HCT116 (cell line): ENCODE results near the gene IDH3G. TPM values are rescaled to one million over a fixed set of nuclear protein-coding genes. Genes with fewer than 3 reads are reported as not detected.

Experiments used
- ATAC-seq: fragments of 200-7000 bp; cut with Tn5 transposase; 2 replicates; pipeline ENCODE4 v1.9.1; 2020; ENCODE audit warnings: mild to moderate bottlenecking, moderate library complexity
- BruUV-seq: library from RNA; stranded (reverse); fragments of 400-500 nt; replicated peaks from 2 replicates; lab custom pipeline; 2021; lab: Mats Ljungman, UMichigan
- CTCF ChIA-PET: fragments of 300-600 bp; sonication (Branson Sonifier 250); formaldehyde crosslinking; loops from one replicate; lab custom pipeline; 2021; ENCODE audit warnings: antibody characterized with exemption; lab: Charles Lee
- POLR2A ChIA-PET: fragments of 300-600, 350-600 bp; sonication (Branson Sonifier 250); formaldehyde crosslinking; loops from one replicate; lab custom pipeline; 2021; ENCODE audit warnings: antibody characterized with exemption; lab: Charles Lee
- RAD21 ChIA-PET, 2 experiments: fragments of 300-600 bp; sonication (Branson Sonifier 250); formaldehyde crosslinking; loops; one replicate each; lab custom pipeline; 2023; ENCODE audit warnings: low total read pairs in 2 of 2; ENCODE audit not compliant: uncharacterized antibody in 2 of 2, unreplicated experiment in 2 of 2, low non-redundant PET in 1 of 2; lab: Charles Lee
- DNase-seq: peaks from one replicate; pipeline ENCODE4 v3.0.0-alpha.2; 2010; ENCODE audit warnings: low read depth, low spot score
- H2AFZ ChIP-seq: fragments of 200-600 bp; shearing (Covaris generic), sonication (generic); 2 replicates; pipeline ENCODE4 v1.6.1; 2017; ENCODE audit warnings: low read depth, mixed run types, mixed read lengths, antibody characterized with exemption, low read length; ENCODE audit not compliant: poor library complexity, severe bottlenecking
- H3K27ac ChIP-seq: 2 replicates; pipeline ENCODE4 v1.5.1; 2012; ENCODE audit warnings: low read depth, low read length
- H3K27me3 ChIP-seq: fragments of 200-600 bp; sonication (generic); 2 replicates; pipeline ENCODE4 v1.6.1; 2016; ENCODE audit warnings: mixed run types, low read length, mixed read lengths; ENCODE audit not compliant: insufficient read depth
- H3K36me3 ChIP-seq, 2 experiments: fragments of 200-500 bp in 1 of 2; fragments of 200-600 bp in 1 of 2; sonication (Bioruptor generic) in 1 of 2; sonication (generic) in 1 of 2; 2 replicates each; pipeline versions ENCODE4 v1.5.1 to v1.6.1; 2014 to 2016; ENCODE audit warnings: low read length in 2 of 2, inconsistent platforms in 1 of 2, mixed read lengths in 1 of 2, mixed run types in 1 of 2; ENCODE audit not compliant: insufficient read depth in 2 of 2, control insufficient read depth in 1 of 2
- H3K4me1 ChIP-seq, 2 experiments: fragments of 200-600 bp in 1 of 2; sonication (generic) in 1 of 2; 2 replicates each; pipeline versions ENCODE4 v1.5.1 to v1.6.1; 2012 to 2017; ENCODE audit warnings: low read length in 2 of 2, inconsistent platforms in 1 of 2, mild to moderate bottlenecking in 1 of 2, mixed read lengths in 1 of 2, mixed run types in 1 of 2, moderate library complexity in 1 of 2; ENCODE audit not compliant: insufficient read depth in 2 of 2, control insufficient read depth in 1 of 2
- H3K4me2 ChIP-seq: fragments of 200-600 bp; sonication (generic); 2 replicates; pipeline ENCODE4 v1.6.1; 2017; ENCODE audit warnings: mixed run types, low read length, mixed read lengths
- H3K4me3 ChIP-seq, 2 experiments: fragments of 200-600 bp in 1 of 2; sonication (generic) in 1 of 2; replicated peaks in 1 of 2; 2 replicates each; pipeline ENCODE4 v1.5.1; 2011 to 2016; ENCODE audit warnings: low read length in 2 of 2, control low read depth in 1 of 2, low read depth in 1 of 2, mild to moderate bottlenecking in 1 of 2, mixed read lengths in 1 of 2, mixed run types in 1 of 2
- H3K79me2 ChIP-seq: fragments of 200-600 bp; sonication (generic); 2 replicates; pipeline ENCODE4 v1.6.1; 2017; ENCODE audit warnings: mild to moderate bottlenecking, mixed run types, low read length, moderate library complexity, mixed read lengths; ENCODE audit not compliant: insufficient read depth
- H3K9ac ChIP-seq: fragments of 200-600 bp; sonication (generic); 2 replicates; pipeline ENCODE4 v1.6.1; 2016; ENCODE audit warnings: low read length, mixed read lengths
- H3K9me2 ChIP-seq: fragments of 200-600 bp; sonication (generic), shearing (Covaris generic); 2 replicates; pipeline ENCODE4 v1.6.1; 2017; ENCODE audit warnings: mixed run types, mild to moderate bottlenecking, moderate library complexity; ENCODE audit not compliant: insufficient read depth
- H3K9me3 ChIP-seq, 2 experiments: fragments of 200-500 bp in 1 of 2; fragments of 200-600 bp in 1 of 2; sonication (Bioruptor generic) in 1 of 2; sonication (generic) in 1 of 2; 2 replicates each; pipeline ENCODE4 v1.6.1; 2014 to 2017; ENCODE audit warnings: low read length in 2 of 2, mixed read lengths in 2 of 2, inconsistent platforms in 1 of 2, low read depth in 1 of 2, mild to moderate bottlenecking in 1 of 2, mixed run types in 1 of 2, moderate library complexity in 1 of 2; ENCODE audit not compliant: control insufficient read depth in 1 of 2, insufficient read depth in 1 of 2
- H4K20me1 ChIP-seq: fragments of 200-600 bp; sonication (generic), shearing (Covaris generic); 2 replicates; pipeline ENCODE4 v1.6.1; 2017; ENCODE audit warnings: mixed run types, mild to moderate bottlenecking, moderate library complexity; ENCODE audit not compliant: insufficient read depth
- CEBPB ChIP-seq: IDR thresholded peaks from 2 replicates; pipeline ENCODE4 v1.6.1; 2012; ENCODE audit warnings: low read depth
- ELF1 ChIP-seq: IDR thresholded peaks from 2 replicates; pipeline ENCODE4 v1.6.1; 2012; ENCODE audit warnings: low read depth, borderline replicate concordance
- EZH2 ChIP-seq: fragments of 200-600 bp; sonication (generic); IDR thresholded peaks from 2 replicates; pipeline ENCODE4 v1.6.1; 2017; ENCODE audit warnings: antibody characterized with exemption, mixed run types
- FOSL1 ChIP-seq: IDR thresholded peaks from 2 replicates; pipeline ENCODE4 v1.6.1; 2012; ENCODE audit warnings: low read depth
- JUND ChIP-seq: IDR thresholded peaks from 2 replicates; pipeline ENCODE4 v1.6.1; 2012
- SRF ChIP-seq: IDR thresholded peaks from 2 replicates; pipeline ENCODE4 v1.6.1; 2012; ENCODE audit warnings: low read depth
- YY1 ChIP-seq: IDR thresholded peaks from 2 replicates; pipeline ENCODE4 v1.6.1; 2011; ENCODE audit warnings: low read length, low read depth, moderate library complexity, mild to moderate bottlenecking; ENCODE audit not compliant: insufficient replicate concordance; ENCODE audit errors: extremely low read depth
- ZFX ChIP-seq: fragments of 450-650 bp; IDR thresholded peaks from 2 replicates; pipeline ENCODE4 v1.6.1; 2017
- ZNF274 ChIP-seq: fragments of 200-500 bp; sonication (Bioruptor generic); IDR thresholded peaks from 2 replicates; pipeline ENCODE4 v1.6.1; 2014; ENCODE audit warnings: mild to moderate bottlenecking, low read depth, low read length, inconsistent platforms
- intact Hi-C: fragments of 100-400 bp; cut with micrococcal nuclease; formaldehyde crosslinking; loops from 2 replicates; pipeline ENCODE4 v1.10.0; 2022
- total RNA-seq: library from RNA; stranded (reverse); gene quantifications from one replicate; pipeline ENCODE4 v1.2.1, GENCODE V29; 2021; ENCODE audit not compliant: unreplicated experiment
- TF ChIP-seq, protein P1 (sequence below), 3 experiments: fragments of 200-600 bp in 1 of 3; sonication (generic) in 1 of 3; IDR thresholded peaks in 2 of 3; conservative IDR thresholded peaks in 1 of 3; 2 replicates each; pipeline ENCODE4 v1.5.1; 2012 to 2017; ENCODE audit warnings: low read depth in 2 of 3, low read length in 2 of 3, antibody characterized with exemption in 1 of 3, borderline replicate concordance in 1 of 3, control low read depth in 1 of 3, mild to moderate bottlenecking in 1 of 3, mixed read lengths in 1 of 3, mixed run types in 1 of 3, moderate library complexity in 1 of 3; ENCODE audit not compliant: insufficient read depth in 1 of 3

The IDH3G gene
- total RNA-seq, 1 experiment from 2014 or later: 49.7 TPM

- TF ChIP-seq, protein P1, sequence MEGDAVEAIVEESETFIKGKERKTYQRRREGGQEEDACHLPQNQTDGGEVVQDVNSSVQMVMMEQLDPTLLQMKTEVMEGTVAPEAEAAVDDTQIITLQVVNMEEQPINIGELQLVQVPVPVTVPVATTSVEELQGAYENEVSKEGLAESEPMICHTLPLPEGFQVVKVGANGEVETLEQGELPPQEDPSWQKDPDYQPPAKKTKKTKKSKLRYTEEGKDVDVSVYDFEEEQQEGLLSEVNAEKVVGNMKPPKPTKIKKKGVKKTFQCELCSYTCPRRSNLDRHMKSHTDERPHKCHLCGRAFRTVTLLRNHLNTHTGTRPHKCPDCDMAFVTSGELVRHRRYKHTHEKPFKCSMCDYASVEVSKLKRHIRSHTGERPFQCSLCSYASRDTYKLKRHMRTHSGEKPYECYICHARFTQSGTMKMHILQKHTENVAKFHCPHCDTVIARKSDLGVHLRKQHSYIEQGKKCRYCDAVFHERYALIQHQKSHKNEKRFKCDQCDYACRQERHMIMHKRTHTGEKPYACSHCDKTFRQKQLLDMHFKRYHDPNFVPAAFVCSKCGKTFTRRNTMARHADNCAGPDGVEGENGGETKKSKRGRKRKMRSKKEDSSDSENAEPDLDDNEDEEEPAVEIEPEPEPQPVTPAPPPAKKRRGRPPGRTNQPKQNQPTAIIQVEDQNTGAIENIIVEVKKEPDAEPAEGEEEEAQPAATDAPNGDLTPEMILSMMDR (IDR thresholded peaks at IDR 0.05 in 2 of 3, conservative IDR thresholded peaks at IDR 0.05 in 1 of 3; ENCODE audit: borderline replicate concordance in 1 of 3, insufficient read depth in 1 of 3, low read depth in 2 of 3, low read length in 2 of 3): peak in 1 of 3 experiments; percentile 15; a peak in 1 of 6 replicates
- no peak for TF ChIP-seq CEBPB
- no peaks in the 10 kb centered on the region for H3K9me3 ChIP-seq
- intact Hi-C loops: no loop called here
- H2AFZ ChIP-seq: no peak overlapping the region
- peaks cover 0 to 6% of the 10 kb centered on the region in 2 experiments; a peak in 1 of 4 replicates for H3K4me1 ChIP-seq
- H3K79me2 ChIP-seq: no peaks in the 10 kb centered on the region
- H3K9ac ChIP-seq: no peak overlapping the region
- ATAC-seq (peak; percentile 37), DNase-seq (no peak)
- H3K27me3 ChIP-seq: no peaks in the 10 kb centered on the region
- no peak overlapping the region for H3K27ac ChIP-seq
- H4K20me1 ChIP-seq: no peaks in the 10 kb centered on the region
- no peaks in the 10 kb centered on the region for H3K9me2 ChIP-seq
- no peak overlapping the region for H3K4me2 ChIP-seq
- no peak overlapping the region for H3K4me3 ChIP-seq
- POLR2A ChIA-PET: no interaction called here
- RAD21 ChIA-PET: no interaction called here
- CTCF ChIA-PET: interaction anchor here (1.0 kb wide), 1 partner anchor 15 kb away, joined by 4 read pairs; the partner anchor contains the start of genes IDH3G and SSR4
- no TSS peak for BruUV-seq
- no peaks in the 10 kb centered on the region for H3K36me3 ChIP-seq
Measured at GRCh38 chrX:153778684-153779101, 15.5 kb downstream of the IDH3G start.

GRCh38 chrX:153778181-153778580 lies 16.0 kb downstream of the IDH3G start:
- ChIA-PET POLR2A (no interaction called here), RAD21 (no interaction called here), CTCF (no interaction called here)
- no peaks in the 10 kb centered on the region for H3K36me3 ChIP-seq
- H3K9me2 ChIP-seq: no peaks in the 10 kb centered on the region
- H3K4me2 ChIP-seq: no peak overlapping the region
- no peaks in the 10 kb centered on the region for H3K27me3 ChIP-seq
- H3K79me2 ChIP-seq: no peaks in the 10 kb centered on the region
- no peak for TF ChIP-seq SRF
- no peak for TF ChIP-seq ZNF274
- no peak for TF ChIP-seq ZFX
- no peak for TF ChIP-seq JUND
- TF ChIP-seq ELF1: no peak
- TF ChIP-seq YY1: no peak
- TF ChIP-seq FOSL1: no peak
- TF ChIP-seq CEBPB: no peak
- TF ChIP-seq EZH2: no peak
- ATAC-seq (no peak), DNase-seq (no peak)
- no TSS peak for BruUV-seq
- H3K9ac ChIP-seq: no peak overlapping the region
- intact Hi-C loops: no loop called here
- no peak overlapping the region for H2AFZ ChIP-seq
- no peaks in the 10 kb centered on the region for H4K20me1 ChIP-seq
- H3K4me3 ChIP-seq: no peak overlapping the region
- no peak overlapping the region for H3K27ac ChIP-seq
- peaks cover 0 to 6% of the 10 kb centered on the region in 2 experiments; a peak in 1 of 4 replicates for H3K4me1 ChIP-seq
- no peaks in the 10 kb centered on the region for H3K9me3 ChIP-seq
